Urothelium cell line (cell line): Measurements from ENCODE around the gene BCAR1.
A peak's percentile ranks its signal among the peaks of the same experiment; 100 is the strongest.
"Not testable (repeated sequence)": the region's sequence is repeated elsewhere in the genome, so short reads cannot be mapped to it uniquely, and the experiment has no call there.

Source experiments
- DNase-seq: peaks from one replicate; pipeline ENCODE4 v3.0.0; 2011; ENCODE audit warnings: low spot score, mixed read lengths
- FAIRE-seq: peaks from 2 replicates; lab custom pipeline; 2011; peaks lifted over from hg19 to GRCh38; lab: Jason Lieb, UNC

The BCAR1 gene

DNA sequence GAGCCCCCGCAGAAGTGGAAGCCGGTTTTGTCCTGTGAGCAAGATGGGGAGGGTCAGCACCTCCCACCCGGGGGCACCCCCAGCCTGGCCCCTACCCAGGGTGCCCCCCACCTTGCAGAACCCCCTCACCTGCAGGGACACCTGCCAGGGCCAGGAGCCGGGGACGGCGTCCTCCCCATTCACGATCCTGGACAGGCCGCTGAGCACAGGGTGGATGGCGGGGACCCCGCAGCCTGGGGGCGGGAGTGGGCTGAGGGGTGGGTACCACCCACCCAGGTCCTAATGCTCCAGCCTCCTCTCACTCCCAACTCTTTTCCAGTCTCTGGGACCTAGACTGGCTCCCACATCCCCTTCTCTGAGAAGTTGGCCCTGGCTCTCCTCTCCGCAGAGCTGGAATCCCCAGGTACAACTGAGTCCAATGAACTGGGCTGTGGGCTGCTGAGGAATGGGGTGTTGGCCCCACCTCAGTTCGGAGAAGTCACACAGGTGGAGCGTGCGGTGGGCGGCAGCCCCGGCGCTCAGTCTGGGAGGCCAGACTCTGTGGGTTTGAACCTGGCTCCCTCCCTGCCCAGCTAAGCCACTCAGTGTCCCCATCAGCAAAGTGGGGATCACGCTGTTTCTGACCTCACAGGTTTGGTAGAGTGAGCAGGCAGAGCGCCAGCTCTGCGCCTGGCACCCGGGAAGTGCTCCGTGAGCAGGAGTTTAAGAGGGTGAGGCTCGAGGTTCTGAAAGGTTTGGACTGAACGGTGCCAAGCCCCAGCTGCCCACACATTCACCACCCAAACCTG is 45.3 kb downstream of the BCAR1 start:
- not testable (repeated sequence) for DNase-seq, FAIRE-seq

DNA sequence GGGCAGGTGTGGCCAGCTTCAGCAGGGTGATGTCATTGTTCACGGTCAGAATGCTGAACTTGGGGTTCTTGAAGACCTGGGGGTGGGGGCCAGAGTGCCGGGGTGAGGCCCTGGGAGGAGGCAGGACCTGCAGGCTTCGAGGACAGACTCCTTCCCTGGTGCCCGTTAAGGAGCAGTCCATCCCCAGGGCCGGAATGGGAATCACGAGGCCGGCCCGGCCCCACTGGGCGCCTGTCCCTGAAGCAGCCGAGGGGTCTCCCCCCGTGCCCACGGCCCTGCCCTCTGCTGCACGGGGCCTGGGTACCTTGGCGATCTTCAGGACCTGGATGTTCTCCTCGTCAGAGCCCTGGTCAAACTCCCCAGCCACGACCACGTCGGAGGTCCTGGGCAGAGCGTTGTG is 46.0 kb downstream of the BCAR1 start:
- not testable (repeated sequence) for FAIRE-seq, DNase-seq

- not testable (repeated sequence) for FAIRE-seq
Observed at GRCh38 chr16:75204905-75205304, 46.5 kb downstream of the BCAR1 start.

DNA sequence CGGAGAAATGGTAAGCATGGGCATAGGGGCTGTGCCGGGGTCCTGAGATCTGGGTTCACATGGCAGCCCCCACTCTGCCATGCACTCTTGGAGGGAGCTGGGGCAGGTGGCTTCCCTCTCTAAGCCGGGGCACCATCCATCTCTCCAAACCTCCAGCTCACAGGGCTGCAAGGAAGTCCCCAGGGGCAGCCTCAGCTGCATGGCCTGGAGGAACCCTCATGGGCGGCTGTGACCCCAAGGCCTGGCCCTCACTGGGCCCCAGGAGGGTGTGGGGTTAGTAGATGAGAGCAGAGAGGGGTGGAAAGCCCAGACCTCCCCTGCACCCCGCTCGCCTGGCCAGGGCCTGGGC is 47.0 kb downstream of the BCAR1 start:
- FAIRE-seq: no peak
- DNase-seq: no peak

More at GRCh38 chr16:75204905-75205304, 46.5 kb downstream of the BCAR1 start:
- not testable (repeated sequence) for DNase-seq

DNA sequence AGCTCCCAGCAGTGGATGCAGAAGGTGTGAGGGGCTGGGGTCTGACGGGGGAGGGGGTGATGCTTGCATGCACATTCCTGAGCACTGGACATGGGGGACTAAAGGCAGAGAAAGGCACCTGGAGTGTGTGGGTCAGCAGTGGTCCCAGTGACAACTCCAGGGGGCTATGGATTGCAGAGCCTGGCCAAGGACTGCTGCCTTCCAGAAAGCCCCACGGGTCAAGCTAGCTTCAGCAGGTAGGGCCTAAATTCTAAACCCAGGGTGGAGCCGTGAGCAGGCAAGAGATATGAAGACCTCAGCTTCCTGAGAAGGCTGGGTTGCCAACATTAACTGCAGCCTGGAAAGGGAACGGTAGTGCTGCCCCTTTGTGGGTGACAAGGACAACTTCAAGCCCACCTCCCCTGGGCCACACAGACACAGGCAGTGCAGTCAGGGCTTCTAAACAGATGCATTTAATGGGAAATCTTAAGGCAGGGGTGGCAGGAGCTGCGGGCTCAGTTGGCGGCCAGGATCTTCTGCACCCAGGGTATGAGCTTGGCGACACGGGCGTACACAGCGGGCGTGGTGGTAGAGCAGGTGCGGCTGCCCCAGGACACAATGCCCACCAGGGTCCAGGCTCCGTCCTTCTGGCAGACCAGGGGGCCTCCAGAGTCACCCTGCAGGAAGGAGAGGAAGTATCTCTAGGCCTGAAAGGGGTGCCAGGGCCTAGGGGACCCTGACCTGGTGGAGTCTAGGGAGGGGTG is 47.6 kb downstream of the BCAR1 start:
- no peak for FAIRE-seq
- peak; percentile 2 for DNase-seq

DNA sequence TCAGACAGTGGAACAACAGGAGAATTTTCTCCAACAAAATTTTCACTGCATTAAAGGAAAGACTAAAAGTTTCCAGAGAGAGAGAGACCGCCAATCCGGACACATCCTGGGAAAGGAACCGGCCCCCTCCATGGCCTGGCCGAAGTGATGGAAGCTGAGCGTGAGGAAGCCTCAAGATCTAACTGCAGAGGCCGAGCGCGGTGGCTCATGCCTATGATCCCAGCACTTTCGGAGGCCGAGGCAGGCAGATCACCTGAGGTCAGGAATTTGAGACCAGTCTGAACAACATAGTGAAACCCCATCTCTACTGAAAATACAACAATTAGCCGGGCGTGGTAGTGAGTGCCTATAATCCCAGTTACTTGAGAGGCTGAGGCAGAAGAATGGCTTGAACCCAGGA is 48.3 kb downstream of the BCAR1 start:
- FAIRE-seq (no peak), DNase-seq (no peak)

- DNase-seq (no peak), FAIRE-seq (no peak)
Observed at GRCh38 chr16:75202069-75202590, 49.3 kb downstream of the BCAR1 start.

DNA sequence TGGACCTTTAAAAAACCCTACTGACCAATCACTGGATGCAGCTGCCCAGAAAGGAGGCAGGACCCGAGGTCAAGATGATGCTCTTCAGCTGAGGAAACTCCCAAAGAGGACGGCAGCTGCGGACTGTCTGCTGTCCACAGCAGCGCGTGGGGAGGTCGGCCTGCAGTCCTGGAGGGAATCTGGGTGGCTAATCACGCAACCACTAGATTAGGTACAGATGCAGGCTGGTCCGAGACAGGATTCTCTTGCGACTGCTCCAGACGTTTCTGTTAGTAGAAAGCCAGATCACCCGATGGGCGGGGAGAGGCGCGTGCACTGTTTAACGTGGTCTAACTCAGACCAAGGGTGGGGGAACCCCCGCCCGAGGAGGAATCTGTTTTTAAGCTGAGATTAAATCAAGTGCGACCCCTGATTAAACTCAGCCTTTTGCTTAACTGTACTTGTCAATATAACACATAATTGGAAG is 53.3 kb downstream of the BCAR1 start:
- FAIRE-seq (no peak), DNase-seq (peak; percentile 6)

- no peak for FAIRE-seq
- peak; percentile 2 for DNase-seq
Observed at GRCh38 chr16:75197522-75198134, 53.8 kb downstream of the BCAR1 start.

- DNase-seq (no peak), FAIRE-seq (no peak)
Observed at GRCh38 chr16:75196836-75197235, 54.6 kb downstream of the BCAR1 start.

DNA sequence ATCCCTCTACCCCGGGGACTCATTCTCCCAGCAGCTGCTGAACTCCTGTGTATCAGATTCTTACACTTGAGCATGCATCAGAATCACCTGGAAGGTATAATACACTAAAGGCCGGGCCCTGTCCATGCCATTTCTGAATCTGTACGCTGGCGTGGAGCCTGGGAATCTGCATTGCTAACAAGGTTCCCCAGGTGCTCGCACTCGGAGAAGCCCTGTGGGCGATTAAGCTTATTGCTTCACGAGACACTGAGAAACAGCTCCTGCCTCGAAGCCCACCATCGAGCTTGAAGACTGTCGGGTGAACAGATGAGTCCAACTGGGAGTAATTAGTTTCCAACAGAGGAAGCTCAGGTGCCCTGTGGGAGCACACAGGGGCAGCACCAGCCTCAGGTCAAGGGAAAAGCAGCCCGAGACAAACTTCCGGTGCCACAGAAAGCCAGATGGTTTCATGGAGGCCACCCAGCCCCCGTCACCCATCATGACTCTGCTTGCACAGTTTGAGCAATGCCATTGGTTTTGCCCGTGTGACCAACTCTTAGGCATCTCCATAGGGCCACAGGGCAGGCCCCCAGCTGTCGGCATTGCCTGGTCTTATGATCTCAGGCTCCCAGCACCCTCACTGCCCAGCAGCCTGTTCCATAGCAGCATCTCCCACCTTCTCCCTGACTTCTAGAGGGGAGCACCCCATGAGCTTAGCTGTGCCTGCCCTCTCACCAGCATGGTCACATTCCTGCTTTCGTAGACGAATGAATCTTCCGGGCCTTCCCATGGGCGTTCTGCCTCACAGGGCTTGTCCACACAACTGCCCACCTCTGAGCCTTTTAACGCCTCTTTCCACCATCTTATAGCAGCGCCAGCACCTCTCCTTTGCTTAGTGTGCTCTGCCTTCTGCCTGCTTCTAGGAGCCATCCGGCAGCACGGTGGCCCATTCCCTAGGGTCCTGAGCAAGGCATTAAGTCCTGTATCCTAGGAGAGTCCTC is 55.3 kb downstream of the BCAR1 start:
- DNase-seq (no peak), FAIRE-seq (no peak)

DNA sequence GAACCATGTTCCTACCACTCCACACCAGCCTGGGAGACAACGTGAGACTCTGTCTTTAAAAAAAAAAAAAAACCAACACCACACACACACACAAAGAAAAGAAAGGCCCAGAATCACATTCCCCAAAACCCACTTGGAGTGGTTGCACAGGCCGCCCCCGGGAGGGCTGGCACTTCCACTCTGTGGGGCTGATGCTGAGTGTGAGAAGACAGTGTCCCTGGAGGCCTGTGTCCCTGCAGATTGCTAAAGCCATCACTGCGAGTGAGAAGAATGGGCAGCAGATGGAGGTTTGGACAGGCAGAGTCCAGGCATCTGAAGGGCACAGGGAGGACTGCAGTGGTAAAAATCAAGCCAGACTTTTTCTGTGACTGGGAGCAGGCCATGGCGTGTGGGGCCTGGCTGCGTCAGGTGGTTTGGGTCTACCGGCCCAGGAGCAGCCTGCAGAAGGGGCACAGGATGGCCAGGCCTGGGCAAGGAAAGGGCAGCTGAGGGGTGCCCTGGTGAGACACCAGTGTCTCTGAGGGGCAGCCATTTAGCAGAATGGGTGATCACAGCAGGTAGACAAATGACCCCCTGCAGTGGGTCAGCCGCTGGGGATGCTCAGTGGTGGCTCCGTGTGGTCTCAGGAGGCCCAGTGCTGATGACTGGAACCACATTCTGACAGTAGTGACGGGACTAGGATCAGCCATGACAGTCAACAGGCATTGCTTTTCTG is 57.5 kb downstream of the BCAR1 start:
- no peak for DNase-seq
- no peak for FAIRE-seq

GRCh38 chr16:75193265-75193650 is 58.2 kb downstream of the BCAR1 start:
- FAIRE-seq (no peak), DNase-seq (no peak)

DNA sequence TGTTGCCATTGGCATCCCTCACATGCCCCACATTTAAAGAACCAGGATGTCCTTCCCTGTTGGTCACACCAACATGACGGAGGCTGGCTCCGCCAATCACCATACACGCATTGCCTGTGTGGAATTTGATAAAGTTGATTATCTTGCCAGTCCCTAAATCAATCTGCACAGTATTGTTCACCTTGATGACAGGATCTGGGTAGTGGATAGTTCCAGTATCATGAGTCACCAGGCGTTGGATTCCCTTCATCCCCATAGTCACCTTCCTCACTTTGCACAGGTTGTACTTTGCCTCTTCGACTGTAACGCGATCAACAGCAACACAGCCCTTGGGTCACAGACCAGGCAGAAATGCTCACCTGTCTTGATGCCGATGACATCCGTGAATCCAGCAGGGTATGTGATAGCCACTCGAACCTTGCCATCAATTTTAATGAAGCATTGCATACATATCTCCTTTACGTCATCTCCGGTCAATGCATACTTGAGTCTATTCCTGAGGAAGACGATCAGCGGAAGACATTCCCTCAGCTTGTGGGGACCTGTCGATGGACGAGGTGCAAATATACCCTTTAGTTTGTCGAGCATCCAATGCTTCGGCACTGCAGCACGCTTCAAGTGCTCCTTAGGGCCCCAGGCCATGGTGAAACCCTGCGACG is 58.7 kb downstream of the BCAR1 start:
- FAIRE-seq (no peak), DNase-seq (no peak)

DNA sequence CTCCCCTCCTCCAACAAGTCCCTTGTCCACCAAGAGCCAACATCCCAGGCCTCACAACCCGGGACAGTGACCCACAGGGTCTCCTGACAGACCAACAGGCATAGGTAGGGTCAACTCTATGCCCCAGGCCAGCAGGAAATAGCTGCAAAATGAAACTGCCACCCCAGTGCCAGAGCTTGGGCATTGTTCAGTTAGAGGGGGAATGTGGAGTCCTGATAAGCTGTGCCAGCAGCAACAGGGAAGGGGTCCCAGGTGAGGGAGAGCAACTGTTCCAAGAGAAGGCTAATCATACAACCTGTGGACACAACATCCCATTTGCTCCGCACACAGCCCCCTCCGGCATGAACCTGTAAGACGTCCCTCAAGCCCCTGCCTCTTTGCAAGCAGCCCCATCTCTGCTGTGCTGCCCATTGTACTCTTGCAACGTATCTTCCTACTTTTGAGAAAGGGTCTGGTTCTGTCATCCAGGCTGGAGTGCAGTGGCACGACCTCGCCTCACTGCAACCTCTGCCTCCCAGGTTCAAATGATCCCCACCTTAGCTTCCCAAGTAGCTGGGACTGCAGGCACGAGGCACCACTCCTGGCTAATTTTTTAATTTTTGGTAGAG is 61.7 kb downstream of the BCAR1 start:
- no peak for DNase-seq
- no peak for FAIRE-seq

DNA sequence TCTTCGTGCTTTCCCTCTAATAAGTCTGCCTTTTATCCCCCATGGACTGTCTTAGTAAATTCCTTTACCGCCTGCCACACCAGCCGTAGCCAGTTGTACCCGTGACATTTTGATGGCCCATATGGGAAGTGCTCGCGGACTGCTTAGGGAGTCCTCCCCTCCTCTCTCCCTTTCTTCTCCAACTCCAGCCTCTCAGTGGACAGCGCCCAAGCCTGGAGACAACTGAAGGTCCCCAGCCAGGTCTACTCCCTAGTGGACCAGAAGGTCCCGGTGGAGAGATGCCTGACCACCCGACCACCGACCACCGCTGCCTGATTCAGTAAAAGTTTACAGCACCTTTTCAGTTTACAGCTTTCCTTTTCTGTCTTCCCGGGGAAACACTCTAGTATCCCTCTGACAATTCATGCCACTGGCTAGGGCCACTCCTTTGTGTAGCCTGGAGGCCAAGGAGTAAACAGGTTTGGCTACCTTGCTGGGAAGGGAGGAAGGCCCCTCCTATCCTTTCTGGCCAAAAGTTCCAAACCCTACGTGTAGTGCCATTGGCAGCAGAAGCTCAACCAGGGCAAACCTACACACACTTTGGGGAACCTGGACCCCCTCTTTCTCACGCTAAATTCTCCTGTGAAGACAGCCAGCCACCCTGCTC is 62.5 kb downstream of the BCAR1 start:
- no peak for FAIRE-seq

DNA sequence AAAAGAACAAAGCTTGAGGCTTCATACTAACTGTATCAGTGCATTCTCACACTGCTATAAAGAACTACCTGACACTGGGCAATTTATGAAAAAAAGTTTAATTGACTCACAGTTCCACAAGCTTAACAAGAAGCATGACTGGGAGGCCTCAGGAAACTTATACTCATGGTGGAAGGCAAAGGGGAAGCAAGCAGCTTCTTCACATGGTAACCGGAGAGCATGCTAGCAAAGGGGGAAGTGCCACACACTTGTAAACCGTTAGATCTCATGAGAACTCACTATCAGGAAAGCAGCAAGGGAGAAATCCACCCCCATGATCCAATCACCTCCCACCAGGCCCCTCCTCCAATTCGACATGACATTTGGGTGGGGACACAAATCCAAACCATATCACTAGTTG is 69.8 kb downstream of the BCAR1 start:
- no peak for FAIRE-seq
- DNase-seq: no peak

More for the DNA sequence above, 62.5 kb downstream of the BCAR1 start:
- no peak for DNase-seq

DNA sequence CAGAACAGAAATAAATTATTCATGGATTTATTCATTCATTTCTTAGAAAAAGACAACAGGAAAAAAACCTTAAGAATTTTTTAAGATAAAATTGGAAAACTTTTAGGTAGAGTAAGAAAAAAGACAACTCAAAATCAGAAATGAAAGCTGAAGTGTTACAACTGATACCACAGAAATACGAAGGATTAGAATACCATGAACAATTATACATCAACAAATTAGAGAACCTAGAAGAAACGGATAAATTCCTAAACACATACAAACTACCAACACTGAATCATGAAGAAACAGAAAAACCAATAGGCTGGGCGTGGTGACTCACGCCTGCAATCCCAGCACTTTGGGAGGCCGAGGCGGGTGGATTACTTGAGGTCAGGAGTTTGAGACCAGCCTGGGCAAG is 72.2 kb downstream of the BCAR1 start:
- no peak for DNase-seq
- FAIRE-seq: no peak
